ENCODE results near the gene DTX1.

Gene DTX1

GRCh38 chr12:113106361-113106760, 49.8 kb downstream of the DTX1 start:
- no peak for TF ChIP-seq CTCF (IDR thresholded peaks at IDR 0.05; ENCODE audit: low read length, missing control alignments)
- DNase-seq (ENCODE audit: low read depth) = no peak
- H3K4me3 ChIP-seq (replicated peaks; ENCODE audit: low read depth, low read length) = no peak overlapping the region

DNA sequence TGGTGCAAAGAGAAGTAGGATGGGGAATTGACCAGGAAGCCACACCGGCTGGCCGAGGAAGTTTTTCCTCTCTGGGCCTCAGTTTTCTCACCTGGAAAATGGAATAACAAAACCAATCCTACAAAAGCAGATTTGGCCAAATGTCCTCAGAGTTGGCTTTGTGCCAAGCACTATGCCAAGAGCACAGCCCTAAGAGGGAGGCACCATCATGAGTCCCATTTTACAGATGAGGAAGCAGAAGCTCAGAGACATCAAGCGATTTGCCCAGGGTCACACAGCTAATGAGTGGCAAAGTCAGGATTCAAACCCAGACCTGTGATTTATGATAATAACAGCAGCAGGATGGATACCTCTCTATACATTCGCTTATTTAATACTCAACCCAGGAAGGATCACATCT, 51.8 kb downstream of the DTX1 start:
- H3K4me3 ChIP-seq (replicated peaks; ENCODE audit: low read depth, low read length) = no peak overlapping the region
- no peak for DNase-seq (ENCODE audit: low read depth)
- TF ChIP-seq CTCF (IDR thresholded peaks at IDR 0.05; ENCODE audit: low read length, missing control alignments) = no peak

DNA sequence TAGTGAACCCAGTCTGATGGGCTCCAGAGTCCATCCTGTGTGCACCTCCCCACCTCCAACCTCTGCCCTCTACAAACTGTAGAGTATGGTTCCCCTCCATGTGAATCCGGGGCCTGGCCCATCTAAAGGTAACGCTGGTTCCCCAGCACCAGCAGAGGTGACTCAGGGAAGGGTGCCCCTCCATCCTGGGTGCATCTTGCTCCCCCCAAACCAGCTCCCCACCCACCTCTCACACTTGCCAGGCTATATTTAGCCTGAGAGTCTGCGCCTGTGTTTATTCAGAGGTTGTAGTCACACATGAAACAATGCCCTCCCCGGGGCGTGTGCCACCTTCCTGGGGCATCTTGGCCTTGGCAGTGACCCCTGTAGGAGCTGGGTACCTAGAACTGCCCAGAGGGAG, 52.8 kb downstream of the DTX1 start:
- no peak for TF ChIP-seq CTCF (IDR thresholded peaks at IDR 0.05; ENCODE audit: low read length, missing control alignments)
- DNase-seq (ENCODE audit: low read depth) = no peak
- no peak overlapping the region for H3K4me3 ChIP-seq (replicated peaks; ENCODE audit: low read depth, low read length)

DNA sequence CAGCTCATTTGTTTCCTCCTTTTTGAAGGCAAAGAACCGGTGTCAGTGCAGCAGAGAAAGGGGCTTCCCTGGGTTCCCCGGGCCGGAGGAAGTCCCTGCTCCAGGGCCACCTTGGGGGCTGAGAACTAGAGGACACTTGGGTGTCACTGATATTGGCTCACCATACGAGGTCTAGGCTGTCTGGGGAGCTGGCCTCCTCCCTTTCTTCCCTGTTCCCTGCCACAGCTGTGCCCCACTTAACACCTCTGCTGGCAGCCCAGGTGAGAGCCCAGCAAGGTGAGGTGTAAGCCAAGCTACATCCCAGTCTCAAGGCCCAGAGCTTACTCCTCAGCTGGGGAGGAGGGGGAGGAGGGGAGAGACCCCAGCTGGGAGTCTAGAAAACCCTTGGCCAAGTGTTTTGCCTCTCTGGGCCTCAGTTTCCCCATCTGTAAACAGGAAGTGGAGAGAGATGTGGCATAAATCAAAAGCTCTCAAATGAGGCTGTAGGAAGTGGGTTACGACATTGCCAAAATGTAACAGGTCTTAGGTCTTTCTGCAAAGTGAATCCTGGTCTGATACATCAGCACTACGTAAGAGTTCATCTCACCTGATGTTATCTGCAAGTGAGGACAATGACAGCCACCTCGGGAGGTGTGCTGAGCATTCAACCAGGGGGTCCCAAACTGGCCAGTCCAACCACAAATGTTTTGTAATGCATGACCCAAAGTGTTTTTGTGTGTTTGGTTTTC, 53.5 kb downstream of the DTX1 start:
- TF ChIP-seq CTCF (IDR thresholded peaks at IDR 0.05; ENCODE audit: low read length, missing control alignments) = no peak
- DNase-seq (ENCODE audit: low read depth) = no peak
- no peak overlapping the region for H3K4me3 ChIP-seq (replicated peaks; ENCODE audit: low read depth, low read length)

- TF ChIP-seq CTCF (IDR thresholded peaks at IDR 0.05; ENCODE audit: low read length, missing control alignments) = no peak
- no peak overlapping the region for H3K4me3 ChIP-seq (replicated peaks; ENCODE audit: low read depth, low read length)
- DNase-seq (ENCODE audit: low read depth) = no peak
Observed at GRCh38 chr12:113111247-113111646, 54.7 kb downstream of the DTX1 start.

DNA sequence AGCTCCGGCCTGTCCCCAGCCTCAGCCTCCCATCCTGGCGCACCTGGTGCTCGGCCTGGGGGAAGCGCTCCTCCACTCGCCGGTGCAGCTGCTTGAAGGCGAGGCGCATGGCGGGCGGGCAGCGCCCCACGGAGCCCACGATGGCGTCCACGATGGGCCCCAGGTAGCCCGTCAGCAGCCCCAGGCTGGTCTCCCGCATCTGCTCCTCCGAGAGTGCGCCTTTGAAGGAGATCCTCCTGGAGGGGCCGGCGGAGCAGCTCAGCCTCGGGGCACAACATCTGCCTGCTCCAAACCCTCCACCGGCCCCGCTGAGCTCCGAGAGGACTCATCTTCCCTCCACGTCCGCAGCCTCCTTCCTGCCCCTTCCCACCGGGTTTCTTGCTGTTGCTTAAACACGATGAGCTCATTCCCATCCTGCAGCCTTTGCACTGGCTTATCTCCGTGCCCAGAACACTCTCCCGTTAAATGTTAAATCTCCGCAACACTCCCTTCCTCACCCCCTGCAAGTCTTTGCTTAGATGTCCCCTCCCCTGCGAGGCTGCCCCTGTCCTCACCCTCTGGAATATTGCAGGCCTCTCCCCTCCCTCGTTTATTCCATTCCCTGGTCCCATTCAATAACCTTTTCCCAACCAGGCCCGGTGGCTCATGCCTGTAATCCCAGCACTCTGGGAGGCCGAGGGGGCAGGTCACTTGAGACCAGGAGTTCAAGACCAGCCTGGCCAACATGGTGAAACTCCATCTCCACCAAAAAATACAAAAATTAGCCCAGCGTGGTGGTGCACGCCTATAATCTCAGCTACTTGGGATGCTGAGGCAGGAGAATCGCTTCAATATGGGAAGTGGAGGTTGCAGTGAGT, 55.7 kb downstream of the DTX1 start:
- DNase-seq (ENCODE audit: low read depth) = no peak

More for the DNA sequence above, 55.7 kb downstream of the DTX1 start:
- TF ChIP-seq CTCF (IDR thresholded peaks at IDR 0.05; ENCODE audit: low read length, missing control alignments) = no peak
- no peak overlapping the region for H3K4me3 ChIP-seq (replicated peaks; ENCODE audit: low read depth, low read length)
